Measurements from ENCODE around the gene BMP10.

BMP10 gene

GRCh38 chr2:68845043-68845442 lies 26.2 kb downstream of the BMP10 start:
- no peak for TF ChIP-seq CTCF (IDR thresholded peaks at IDR 0.05; ENCODE audit: control insufficient read depth, extremely low read depth, insufficient read depth)
- no peak overlapping the region for H3K4me3 ChIP-seq (ENCODE audit: low read depth, low read length)
- DNase-seq (ENCODE audit: low read depth) = no peak

GRCh38 chr2:68839260-68839833 lies 31.9 kb downstream of the BMP10 start:
- DNase-seq (ENCODE audit: low read depth) = no peak
- H3K4me3 ChIP-seq (ENCODE audit: low read depth, low read length) = no peak overlapping the region
- TF ChIP-seq CTCF (IDR thresholded peaks at IDR 0.05; ENCODE audit: control insufficient read depth, extremely low read depth, insufficient read depth) = peak; percentile 18; the same call in 1 of the 2 replicates

- TF ChIP-seq CTCF (IDR thresholded peaks at IDR 0.05; ENCODE audit: control insufficient read depth, extremely low read depth, insufficient read depth) = no peak
- no peak overlapping the region for H3K4me3 ChIP-seq (ENCODE audit: low read depth, low read length)
- no peak for DNase-seq (ENCODE audit: low read depth)
Measured at GRCh38 chr2:68838641-68839040, 32.6 kb downstream of the BMP10 start.

- peak; percentile 63 for DNase-seq (ENCODE audit: low read depth)
- no peak for TF ChIP-seq CTCF (IDR thresholded peaks at IDR 0.05; ENCODE audit: control insufficient read depth, extremely low read depth, insufficient read depth)
- no peak overlapping the region for H3K4me3 ChIP-seq (ENCODE audit: low read depth, low read length)
Measured at GRCh38 chr2:68837861-68838341, 33.3 kb downstream of the BMP10 start.

GRCh38 chr2:68837164-68837860 lies 33.9 kb downstream of the BMP10 start:
- no peak overlapping the region for H3K4me3 ChIP-seq (ENCODE audit: low read depth, low read length)
- TF ChIP-seq CTCF (IDR thresholded peaks at IDR 0.05; ENCODE audit: control insufficient read depth, extremely low read depth, insufficient read depth) = no peak
- no peak for DNase-seq (ENCODE audit: low read depth)

GRCh38 chr2:68835621-68836020 lies 35.6 kb downstream of the BMP10 start:
- H3K4me3 ChIP-seq (ENCODE audit: low read depth, low read length) = no peak overlapping the region
- no peak for DNase-seq (ENCODE audit: low read depth)
- no peak for TF ChIP-seq CTCF (IDR thresholded peaks at IDR 0.05; ENCODE audit: control insufficient read depth, extremely low read depth, insufficient read depth)
